ENCODE results near the gene B4GALT3. TPM values are rescaled to one million over a fixed set of nuclear protein-coding genes. Genes with fewer than 3 reads are reported as not detected.

The B4GALT3 gene
- total RNA-seq, 1 donor from 2014 or later = 9.1 TPM

DNA sequence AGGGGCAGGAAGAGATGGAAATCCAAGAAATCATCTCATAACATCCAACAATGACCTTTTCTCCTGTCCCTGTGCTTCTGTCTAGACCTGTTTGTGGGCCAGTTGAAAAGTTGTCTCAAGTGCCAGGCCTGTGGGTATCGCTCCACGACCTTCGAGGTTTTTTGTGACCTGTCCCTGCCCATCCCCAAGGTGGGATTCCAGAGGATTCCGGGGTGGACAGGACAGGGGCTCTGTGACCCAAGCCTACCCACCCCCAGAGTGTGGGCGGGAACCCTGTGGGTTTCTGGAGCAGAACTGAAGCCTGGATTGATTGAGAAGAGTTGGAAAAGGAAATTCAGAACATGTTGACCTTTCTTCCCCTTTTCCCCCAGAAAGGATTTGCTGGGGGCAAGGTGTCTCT is 13.5 kb downstream of the B4GALT3 start:
- no peak for DNase-seq (ENCODE audit: low spot score)

DNA sequence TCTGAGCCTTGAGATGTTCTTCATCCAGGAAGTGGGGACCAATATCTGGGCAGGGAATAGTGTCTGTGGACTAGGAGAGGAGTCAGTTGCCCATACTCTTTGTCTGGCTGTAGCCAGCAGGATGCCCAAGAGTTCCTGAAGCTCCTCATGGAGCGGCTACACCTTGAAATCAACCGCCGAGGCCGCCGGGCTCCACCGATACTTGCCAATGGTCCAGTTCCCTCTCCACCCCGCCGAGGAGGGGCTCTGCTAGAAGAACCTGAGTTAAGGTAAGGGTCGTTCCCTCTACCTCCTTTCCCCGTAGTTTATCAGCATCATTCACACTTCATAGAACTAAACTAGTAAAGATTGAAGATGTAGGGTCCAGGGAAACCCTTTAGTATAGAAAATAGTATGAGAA is 14.5 kb downstream of the B4GALT3 start:
- no peak for DNase-seq (ENCODE audit: low spot score)

DNA sequence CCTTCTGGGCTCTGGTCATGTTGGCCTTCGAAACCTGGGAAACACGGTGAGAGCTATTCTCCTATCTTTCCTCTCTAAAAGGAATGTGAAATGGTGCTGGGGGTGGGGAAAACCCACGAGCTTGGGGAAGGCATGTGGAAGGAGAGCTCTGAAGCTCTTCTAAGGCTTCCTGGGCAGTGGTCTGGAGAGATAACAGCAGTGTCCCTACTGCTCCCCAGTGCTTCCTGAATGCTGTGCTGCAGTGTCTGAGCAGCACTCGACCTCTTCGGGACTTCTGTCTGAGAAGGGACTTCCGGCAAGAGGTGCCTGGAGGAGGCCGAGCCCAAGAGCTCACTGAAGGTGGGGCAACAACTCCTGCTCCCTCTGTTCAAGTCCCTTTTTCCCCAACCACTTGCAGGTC is 15.3 kb downstream of the B4GALT3 start:
- DNase-seq (ENCODE audit: low spot score) = no peak

DNA sequence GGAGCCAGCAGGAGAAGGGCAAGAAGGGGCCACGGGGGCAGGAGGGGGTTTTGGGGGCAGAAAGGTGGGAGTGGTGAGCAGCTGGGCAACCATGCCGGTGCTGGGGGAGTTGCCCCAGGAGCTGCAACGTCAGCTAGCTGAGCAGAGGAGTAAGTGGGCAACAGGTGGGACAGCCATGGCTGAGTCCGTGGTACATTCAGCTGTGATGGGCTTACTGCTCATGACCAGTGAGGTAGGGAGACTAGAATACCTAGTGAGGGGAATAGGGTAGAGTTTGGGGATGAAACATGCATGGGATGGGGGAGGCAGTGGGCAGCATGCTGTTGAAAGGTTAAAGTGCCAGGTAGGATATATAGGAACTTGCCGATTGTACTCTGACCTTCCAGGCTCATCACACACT is 15.7 kb downstream of the B4GALT3 start:
- DNase-seq (ENCODE audit: low spot score) = no peak

DNA sequence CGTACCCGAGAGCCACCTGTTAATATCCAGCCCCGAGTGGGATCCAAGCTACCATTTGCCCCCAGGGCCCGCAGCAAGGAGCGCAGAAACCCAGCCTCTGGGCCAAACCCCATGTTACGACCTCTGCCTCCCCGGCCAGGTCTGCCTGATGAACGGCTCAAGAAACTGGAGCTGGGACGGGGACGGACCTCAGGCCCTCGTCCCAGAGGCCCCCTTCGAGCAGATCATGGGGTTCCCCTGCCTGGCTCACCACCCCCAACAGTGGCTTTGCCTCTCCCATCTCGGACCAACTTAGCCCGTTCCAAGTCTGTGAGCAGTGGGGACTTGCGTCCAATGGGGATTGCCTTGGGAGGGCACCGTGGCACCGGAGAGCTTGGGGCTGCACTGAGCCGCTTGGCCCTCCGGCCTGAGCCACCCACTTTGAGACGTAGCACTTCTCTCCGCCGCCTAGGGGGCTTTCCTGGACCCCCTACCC is 16.6 kb downstream of the B4GALT3 start:
- DNase-seq (ENCODE audit: low spot score) = no peak

DNA sequence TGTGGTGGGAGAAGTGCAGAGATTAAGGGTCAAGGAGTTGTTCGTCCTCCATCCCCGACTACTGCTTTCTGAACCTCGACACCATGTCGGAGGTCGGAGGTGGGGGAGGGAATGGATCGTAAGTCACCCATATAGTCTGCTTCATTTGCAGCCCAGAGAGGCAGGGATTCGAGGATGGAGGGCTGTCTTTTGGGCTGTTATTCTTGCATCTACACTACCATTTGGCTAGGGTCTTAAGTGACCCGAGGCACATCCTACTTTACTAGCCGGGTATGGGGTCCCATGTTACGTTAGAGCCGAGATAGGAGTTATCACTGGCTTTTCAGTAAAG is 17.4 kb downstream of the B4GALT3 start:
- no peak for DNase-seq (ENCODE audit: low spot score)

DNA sequence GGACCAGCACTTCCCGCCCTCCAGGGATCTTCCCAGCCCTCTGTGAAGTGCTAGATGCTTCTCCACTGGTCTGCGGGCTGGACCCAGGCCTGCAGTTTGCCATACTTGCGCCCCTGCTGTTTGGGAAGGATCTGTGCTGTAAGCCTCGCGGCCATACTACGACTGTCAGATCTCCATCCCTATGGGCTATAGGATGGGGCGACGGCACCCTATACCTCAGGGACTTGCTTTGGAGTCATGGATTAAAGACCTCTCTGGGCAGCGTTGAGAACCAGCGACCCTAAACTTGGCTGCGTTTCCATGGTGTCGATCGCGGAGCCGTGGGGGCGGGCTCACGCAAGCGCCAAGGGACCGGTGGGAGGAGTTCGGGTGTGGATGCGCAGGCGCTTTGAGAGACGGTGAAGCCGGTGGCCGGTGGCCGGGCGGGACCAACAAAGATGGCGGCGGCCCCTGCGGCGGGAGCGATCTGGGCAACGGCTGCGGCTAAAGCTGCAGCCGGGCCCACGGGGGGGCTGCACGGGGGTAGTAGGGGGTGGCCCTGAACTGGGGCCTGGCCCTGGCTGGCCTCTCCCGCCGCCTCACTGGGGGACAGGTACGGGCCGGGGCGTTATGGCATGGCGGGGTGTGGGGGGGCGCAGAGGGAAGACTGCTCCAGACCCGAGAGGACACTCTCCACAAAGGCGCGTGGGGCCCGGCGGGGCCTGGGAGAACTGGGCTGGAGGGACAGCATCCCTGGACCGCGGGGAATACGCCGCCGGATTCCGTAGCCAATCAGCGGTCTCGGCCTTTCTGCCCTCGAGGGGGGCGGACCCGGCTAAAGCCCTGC is 18.0 kb downstream of the B4GALT3 start, which contains the start of gene USP21:
USP21 (plus strand) TSS at position 414 of the 826 bp plus-strand sequence. CDS start 1,141 bp downstream, outside the sequence.
- DNase-seq (ENCODE audit: low spot score) = peak; percentile 97

DNA sequence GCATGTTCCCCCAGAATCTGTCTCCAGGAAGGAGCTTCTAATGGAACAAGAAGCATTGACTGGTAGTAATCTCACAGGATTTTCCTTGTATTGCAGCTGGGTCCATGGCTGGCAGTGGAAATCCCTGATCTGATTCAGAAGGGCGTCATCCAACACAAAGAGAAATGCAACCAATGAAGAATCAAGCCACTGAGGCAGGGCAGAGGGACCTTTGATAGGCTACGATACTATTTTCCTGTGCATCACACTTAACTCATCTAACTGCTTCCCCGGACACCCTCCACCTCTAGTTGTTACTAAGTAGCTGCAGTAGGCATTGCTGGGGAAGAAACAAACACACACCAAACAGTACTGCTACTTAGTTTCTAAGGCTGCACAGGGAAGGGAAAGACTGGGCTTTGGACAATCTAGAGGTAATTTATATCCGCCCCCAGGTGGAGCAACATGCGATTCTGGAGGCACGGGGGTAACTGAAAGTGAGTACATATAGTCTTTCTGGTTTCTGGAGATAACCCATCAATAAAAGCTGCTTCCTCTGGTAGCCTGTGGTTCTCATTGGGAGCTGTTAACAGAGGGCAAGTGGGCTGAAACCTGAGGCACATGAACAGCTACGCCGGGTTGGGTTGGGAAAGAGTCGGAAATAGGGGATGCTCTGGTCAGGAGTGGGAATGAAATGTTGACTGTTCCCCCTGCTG is 18.8 kb downstream of the B4GALT3 start:
- DNase-seq (ENCODE audit: low spot score) = no peak

DNA sequence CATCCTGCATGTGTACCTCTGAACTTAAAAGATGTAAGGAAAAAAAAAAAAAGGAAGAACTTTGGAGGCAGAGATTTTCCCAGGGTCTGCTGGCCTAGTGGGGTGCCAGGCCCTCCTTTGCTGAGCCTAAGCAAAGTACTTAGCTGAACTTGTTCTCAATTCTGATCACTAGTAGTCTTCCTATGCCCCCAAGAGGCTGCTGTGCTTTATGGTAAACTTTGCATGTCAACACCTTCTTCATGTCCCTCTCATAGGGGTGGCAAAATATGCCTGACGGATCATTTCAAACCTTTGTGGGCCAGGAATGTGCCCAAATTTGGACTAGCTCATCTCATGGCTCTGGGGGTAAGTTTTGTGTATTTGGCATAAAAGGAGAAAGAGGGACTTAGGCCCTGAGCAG is 19.4 kb downstream of the B4GALT3 start:
- no peak for DNase-seq (ENCODE audit: low spot score)

DNA sequence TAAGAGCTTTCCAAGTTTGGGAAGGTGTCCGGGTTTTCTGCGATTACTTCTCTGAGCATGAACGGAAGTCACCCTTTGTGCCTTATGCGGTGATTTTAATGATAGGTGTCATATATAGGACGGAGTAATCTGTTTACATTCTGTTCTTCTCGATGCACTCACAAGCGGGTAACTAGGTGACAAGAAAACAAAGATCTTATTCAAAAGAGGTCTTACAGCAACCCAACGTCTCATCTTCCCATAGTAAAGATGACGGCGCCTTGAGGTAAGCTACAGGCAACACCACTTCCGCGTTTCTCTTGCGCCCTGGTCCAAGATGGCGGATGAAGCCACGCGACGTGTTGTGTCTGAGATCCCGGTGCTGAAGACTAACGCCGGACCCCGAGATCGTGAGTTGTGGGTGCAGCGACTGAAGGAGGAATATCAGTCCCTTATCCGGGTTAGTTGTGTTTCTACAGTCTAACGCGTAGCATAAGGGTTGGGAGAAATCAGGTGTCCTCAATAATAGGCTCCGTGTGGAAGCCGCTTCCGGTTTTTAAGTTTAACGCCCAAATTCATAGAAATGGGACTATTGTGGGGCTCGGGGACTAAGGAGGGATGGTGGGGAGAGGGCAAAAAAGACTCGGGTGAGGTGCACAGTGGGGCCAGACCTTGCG is 23.5 kb downstream of the B4GALT3 start, which contains the start of gene UFC1:
UFC1 (plus strand) TSS at position 297 of the 656 bp plus-strand sequence; CDS start at position 317, 20 bp downstream.
- DNase-seq (ENCODE audit: low spot score) = peak; percentile 95

DNA sequence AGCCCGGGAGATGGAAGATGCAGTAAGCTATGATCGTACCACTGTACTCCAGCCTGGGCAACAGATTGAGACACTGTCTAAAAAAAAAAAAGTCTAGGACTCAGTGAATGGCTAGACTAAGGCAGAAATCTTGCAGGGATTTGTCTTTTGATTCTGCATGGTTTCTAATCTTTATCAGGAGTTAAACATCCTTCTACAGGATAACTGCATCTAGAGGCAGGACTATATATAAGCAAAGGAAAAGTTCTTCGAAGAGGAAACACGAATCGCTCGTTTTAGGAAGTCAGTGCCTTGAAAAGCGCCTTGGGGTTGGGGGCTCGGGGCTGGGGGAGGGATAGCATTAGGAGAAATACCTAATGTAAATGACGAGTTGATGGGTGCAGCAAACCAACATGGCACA is 24.1 kb downstream of the B4GALT3 start:
- peak; percentile 56 for DNase-seq (ENCODE audit: low spot score)

DNA sequence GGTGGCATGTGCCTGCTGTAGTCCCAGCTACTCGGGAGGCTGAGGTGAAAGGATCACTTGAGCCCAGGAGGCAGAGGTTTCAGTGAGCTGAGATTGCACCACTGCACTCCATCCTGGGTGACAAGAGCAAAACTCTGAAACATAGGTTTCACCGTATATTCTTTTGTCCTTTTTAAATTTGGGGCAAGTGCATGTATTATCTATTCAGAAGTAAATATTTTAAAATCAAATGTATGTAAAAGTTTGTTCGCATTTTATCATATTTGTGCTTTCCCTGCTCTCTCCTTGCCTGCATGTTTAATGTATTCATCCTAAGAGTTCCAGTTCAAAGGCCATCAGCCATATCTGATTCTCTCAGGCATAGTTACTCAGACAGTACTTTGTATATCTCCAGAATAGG is 31.5 kb downstream of the B4GALT3 start:
- no peak for DNase-seq (ENCODE audit: low spot score)

DNA sequence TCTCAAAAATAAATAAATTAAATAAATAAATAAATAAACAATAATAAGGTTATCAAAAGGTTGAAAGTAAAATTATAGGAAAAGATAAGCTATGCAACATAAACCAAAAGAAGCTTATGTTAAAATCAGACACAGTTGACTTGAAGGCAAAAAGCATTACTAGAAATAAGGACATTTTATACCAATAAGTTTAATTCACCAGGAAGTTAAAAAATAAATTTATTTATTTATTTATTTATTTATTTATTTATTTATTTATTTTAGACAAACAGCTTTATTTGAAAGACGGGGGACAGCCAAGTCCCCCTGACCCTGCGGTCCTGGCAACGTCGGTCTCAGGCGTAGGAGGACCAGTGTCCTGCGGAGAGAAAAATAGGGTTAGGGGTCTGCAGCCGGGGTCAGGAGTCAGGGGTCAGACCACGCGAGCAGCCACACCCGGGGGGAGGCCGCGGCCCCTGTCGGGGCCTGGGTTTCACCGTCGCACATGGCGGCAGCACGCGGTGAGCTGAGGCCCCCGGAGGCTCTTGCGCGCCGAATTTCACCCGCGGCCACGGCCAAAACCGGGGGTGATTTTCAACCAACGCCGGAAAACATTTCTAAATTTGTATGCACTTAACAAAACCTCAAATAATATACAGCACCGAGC is 36.4 kb downstream of the B4GALT3 start:
- DNase-seq (ENCODE audit: low spot score) = no peak

DNA sequence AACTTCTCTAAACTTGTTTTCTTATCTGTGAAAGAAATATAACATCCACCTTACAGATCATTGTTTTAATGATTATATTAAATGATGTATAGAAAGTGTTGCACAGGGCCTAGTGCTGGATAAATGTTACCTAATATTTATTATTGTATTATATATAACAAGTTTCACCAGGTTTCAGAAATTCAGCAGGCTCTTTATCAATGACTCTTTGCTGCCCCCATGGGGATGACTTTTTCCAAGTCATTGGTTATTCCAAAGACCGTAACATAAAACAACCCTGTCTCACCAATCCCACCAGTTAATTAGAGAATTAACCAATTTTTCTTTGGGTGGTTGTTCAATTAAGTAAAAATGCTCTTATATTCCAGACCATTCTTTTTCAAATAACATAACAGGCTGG is 37.5 kb downstream of the B4GALT3 start:
- peak; percentile 57 for DNase-seq (ENCODE audit: low spot score)

DNA sequence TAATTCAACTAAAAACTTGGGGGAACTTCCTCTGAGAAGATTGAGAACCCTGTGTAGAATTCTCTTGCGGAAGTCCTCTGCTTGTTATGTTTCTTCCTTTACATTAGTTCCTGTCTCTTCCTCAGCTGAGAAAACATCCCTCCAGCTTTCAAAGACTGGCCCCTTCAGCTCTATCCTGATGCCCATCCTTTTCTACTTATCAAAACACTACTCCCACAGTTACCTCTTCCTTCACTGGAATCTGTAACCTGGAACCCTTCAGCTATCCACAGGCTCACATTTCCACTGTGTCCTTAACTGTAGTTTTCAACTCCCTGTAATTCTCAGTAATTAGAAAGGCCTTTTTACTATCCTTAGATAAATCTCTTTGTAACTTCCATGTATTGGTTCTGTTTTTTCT is 38.9 kb downstream of the B4GALT3 start:
- DNase-seq (ENCODE audit: low spot score) = no peak

DNA sequence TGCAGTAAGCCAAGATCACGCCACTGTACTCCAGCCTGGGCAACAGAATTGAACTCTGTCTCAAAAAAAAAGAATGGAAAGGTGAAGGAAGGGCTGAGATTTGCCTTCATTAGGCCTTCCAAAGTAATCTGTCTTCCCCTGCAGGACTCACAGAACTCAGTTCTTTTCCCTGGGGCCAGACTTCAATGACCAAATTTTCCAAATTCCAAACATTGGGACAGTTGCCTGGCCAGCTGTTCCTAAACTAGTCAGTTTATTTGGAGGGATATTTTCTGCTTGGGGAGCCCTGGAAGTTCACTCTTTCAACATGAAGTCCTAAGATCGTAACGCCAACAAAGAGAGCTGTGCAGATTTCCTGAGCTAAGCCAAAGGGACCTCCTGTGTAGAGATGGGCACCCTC is 39.4 kb downstream of the B4GALT3 start:
- no peak for DNase-seq (ENCODE audit: low spot score)

DNA sequence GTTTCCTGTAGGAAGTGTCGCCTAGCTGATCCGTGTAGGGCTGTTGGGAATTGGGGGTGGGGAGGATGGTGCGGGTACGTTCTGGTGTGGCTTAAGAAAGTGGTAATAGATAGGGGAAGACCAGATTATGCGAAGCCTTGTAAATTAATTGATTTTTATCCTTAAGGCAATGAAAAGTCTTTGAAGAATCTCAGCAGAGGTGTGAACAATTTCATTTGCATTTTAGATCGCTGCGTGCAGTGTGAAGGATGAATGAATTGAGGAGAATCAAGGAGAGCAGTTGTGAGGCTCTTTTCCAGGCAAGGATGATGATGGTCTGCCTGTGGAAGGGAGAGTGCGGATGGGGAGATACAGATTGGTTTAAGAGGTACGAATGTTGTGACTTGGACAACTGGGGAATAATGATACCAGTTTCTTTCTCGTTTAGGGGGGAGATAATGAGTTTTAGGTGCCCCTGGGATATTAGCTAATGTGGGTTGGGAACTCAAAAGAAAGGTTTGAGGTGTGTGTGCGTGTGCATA is 44.0 kb downstream of the B4GALT3 start:
- no peak for DNase-seq (ENCODE audit: low spot score)

DNA sequence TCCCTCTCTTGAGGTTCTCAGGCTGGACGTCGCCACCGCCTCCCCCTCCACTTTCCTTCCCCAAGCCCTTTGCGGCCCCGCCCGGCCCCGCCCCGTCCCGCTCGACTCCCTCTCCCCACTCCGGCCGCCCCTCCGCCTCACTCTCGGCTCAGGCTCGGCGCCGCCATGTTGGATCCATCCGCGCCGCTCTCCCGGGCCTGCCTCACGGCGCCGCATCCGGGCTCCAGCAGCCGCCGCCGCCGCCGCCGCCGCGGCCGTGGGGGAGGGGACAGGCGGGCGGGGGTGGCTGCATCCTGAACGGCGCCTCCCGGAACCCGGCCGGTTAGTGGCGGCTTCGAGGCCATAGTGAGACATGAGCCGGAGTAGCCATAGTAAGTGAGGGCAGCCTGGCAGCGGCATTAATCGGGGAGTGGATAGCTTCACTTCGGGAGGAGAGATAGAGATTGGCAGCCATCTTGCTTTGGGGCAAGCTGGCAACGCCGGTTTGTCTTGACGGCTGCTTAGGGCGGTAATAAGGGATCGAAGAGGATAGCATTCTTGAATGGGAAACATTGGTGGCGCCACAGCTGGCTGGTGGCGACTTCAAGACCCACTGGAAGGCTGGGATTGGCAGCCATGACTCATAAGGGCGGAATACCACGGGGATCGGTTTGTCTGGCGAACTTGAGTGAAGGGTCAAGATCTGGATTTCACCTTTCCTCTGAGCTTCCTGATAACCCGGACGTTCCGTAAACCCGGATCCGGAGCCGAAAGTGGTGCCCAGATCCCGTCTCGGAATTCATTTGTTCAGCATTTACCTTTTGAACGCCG is 44.7 kb downstream of the B4GALT3 start, which contains the start of gene DEDD:
DEDD (minus strand) TSS at position 258 of the 810 bp plus-strand sequence. CDS start 8,205 bp downstream, outside the sequence.
- DNase-seq (ENCODE audit: low spot score) = peak; percentile 99

DNA sequence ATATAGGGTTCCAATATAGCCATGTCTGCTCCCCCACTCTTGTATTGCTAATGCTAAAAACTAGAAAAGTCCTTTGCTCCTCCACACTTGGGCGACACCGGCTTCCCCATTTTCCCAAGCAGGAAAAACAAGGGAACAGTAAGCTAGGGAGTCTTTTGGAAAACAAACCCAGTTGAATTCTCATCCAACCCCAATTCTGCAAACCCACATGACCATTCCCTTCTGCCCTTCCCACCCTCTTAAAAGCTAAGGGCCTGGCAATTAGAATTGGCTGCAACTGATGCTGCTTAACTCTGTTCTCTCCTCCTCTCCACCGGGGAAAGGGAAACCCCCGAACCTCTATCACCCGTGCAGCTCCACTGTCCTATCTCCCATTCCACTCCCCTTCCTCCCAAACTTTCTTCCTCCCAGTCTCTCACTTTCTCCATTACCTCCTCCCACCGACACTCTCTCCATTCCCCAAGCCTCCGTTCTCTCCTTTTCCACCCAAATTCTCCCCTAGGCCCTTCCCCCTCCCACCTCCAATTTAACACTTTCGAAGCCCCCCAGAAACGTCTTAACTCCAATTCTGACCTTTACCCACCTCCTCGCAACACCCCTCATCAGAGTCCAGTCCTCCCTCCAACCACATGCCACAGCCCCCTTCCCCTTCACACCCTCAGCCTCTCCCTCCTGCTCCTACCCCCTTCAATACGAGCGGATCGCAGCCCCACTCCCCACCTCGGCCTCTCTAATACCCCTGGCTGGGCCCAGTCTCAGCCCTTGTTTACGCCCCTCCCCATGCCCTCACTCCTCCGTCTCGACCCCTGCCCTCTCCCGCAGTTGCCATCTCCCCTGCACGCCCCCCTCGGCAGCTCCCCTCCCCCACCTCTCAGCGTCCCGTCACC is 45.5 kb downstream of the B4GALT3 start:
- peak; percentile 54 for DNase-seq (ENCODE audit: low spot score)

DNA sequence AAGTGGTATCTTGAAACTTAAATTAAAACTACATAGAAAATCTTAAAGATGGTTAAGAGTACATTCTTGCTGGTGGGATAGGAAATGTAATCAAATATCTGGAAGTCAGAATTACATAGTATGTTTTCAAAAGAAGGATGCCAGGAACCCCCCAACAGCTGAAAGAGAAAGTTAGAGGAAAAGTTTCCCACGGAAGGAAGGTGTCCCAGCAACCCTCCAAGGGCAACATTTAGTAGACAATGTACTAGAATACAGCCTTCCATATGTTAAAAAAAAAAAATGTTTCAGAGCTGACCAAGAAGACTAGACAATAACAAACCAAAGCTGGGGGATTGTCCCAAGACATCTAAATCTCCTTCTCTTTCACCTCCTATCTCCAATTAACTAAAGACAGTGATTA is 47.0 kb downstream of the B4GALT3 start:
- no peak for DNase-seq (ENCODE audit: low spot score)
